ENCODE data around the gene DDRGK1. TPM values are rescaled to one million over a fixed set of nuclear protein-coding genes. Genes with fewer than 3 reads are reported as not detected.

DDRGK1 gene
- polyA plus RNA-seq, 4 donors = 45.7 to 57.7 (median 48.3) TPM

Other genes with a start within 250 kb of the DDRGK1 start
- gene GNRH2, start 161.1 kb downstream of the DDRGK1 start, polyA plus RNA-seq (ENCODE audit: insufficient read length in 4 of 4) = under 1 TPM in 2 of 4 donors, not detected in 2; 0.27 to 0.43 TPM
- gene MRPS26, start 158.6 kb downstream of the DDRGK1 start, polyA plus RNA-seq (ENCODE audit: insufficient read length in 4 of 4) = 10 to 100 TPM; 48.2 to 80.8 (median 54.5) TPM
- gene OXT, start 133.1 kb downstream of the DDRGK1 start, polyA plus RNA-seq (ENCODE audit: insufficient read length in 4 of 4) = 1 to 10 TPM in 1 of 4 donors, under 1 TPM in 2, not detected in 1; 0.54 to 1.0 (median 0.69) TPM
- 1 to 10 TPM in 1 of 4 donors, not detected in 3; 1.0 TPM for gene AVP, start 120.0 kb downstream of the DDRGK1 start, polyA plus RNA-seq (ENCODE audit: insufficient read length in 4 of 4)
- 10 to 100 TPM; 17.0 to 22.5 (median 20.6) TPM for gene FASTKD5, start 44.8 kb downstream of the DDRGK1 start, polyA plus RNA-seq (ENCODE audit: insufficient read length in 4 of 4)
- gene UBOX5, start 44.8 kb downstream of the DDRGK1 start, polyA plus RNA-seq (ENCODE audit: insufficient read length in 4 of 4) = 10 to 100 TPM in 1 of 4 donors, 1 to 10 TPM in 3; 9.1 to 10.4 (median 9.7) TPM
- gene LZTS3, start 31.1 kb downstream of the DDRGK1 start, polyA plus RNA-seq (ENCODE audit: insufficient read length in 4 of 4) = 10 to 100 TPM; 14.4 to 18.9 (median 15.6) TPM
- 10 to 100 TPM; 46.1 to 70.6 (median 49.5) TPM for gene ITPA, start 4.8 kb upstream of the DDRGK1 start, polyA plus RNA-seq (ENCODE audit: insufficient read length in 4 of 4)
- gene SLC4A11, start 34.5 kb upstream of the DDRGK1 start, polyA plus RNA-seq (ENCODE audit: insufficient read length in 4 of 4) = 1 to 10 TPM; 1.7 to 3.8 (median 2.4) TPM
- 10 to 100 TPM; 27.1 to 31.6 (median 29.0) TPM for gene DNAAF9, start 203.0 kb upstream of the DDRGK1 start, polyA plus RNA-seq (ENCODE audit: insufficient read length in 4 of 4)

Measured in right renal pelvis (tissue), 4 donors.